HG03457 (cell line): ENCODE data around the gene NHLRC3.
"Not testable (repeated sequence)": the region's sequence is repeated elsewhere in the genome, so short reads cannot be mapped to it uniquely, and the experiment has no call there.

Experiments
- ATAC-seq: cut with Tn5 transposase; IDR thresholded peaks from one replicate; pipeline ENCODE4 v1.9.1; 2021; ENCODE audit warnings: moderate number of reproducible peaks; ENCODE audit not compliant: unreplicated experiment

NHLRC3 gene

GRCh38 chr13:39040206-39040605, 1.9 kb downstream of the NHLRC3 start:
- ATAC-seq = no peak

DNA sequence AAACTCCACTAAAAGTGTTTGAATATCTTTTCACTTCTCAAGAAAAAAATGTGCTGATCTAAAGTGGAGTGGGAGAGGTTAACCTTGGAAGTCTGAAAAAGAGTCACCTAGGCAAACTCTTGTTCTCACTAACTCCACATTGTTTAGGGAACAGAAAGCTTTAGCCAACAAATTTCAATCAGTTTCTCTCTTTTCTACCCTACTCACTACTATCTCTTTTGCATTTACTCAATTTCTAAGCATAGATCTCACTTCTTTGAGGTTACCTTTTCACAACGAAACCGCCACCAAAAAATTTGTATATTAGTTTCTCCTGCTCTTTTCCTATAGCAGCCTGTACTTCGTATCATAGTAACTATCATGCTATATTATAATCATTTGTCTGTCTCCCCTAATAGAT, 6.3 kb downstream of the NHLRC3 start:
- ATAC-seq = no peak

DNA sequence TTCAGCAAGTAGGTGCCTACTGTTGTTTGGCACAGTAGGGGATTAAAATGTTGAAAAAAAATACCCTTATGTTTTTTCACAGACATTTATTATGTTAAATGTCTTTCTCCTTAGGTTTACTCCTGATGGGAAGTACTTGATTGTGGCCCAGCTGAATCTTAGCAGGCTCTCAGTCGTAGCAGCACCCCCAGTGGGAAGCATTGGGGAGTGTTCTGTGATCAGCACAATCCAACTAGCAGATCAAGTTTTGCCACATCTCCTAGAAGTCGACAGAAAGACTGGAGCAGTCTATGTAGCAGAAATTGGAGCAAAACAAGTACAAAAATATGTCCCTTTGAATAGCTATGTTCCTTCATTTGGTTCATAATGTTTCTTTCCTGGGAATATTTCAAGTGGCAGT, 9.3 kb downstream of the NHLRC3 start:
- ATAC-seq = no peak

DNA sequence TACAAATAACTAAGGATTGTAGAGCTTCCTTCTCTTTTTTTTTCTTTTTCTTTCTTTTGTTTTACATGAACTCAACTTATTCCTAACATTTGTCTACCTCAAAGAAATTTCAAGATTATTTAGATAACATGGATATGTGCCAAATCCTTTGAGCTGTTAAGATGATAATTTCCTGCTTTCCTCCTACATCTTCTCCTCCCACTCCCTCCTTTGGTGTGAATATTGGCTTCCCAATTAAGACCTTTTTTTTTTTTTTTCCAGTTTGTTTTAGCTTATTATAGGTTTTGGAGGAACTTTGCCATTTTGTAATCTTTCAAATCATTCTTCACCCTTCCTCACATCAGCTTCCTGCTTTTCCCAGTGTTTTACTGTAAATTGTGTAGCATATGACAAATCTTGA, 10.6 kb downstream of the NHLRC3 start:
- no peak for ATAC-seq

- no peak for ATAC-seq
Measured at GRCh38 chr13:39049274-39049673, 11.0 kb downstream of the NHLRC3 start.

DNA sequence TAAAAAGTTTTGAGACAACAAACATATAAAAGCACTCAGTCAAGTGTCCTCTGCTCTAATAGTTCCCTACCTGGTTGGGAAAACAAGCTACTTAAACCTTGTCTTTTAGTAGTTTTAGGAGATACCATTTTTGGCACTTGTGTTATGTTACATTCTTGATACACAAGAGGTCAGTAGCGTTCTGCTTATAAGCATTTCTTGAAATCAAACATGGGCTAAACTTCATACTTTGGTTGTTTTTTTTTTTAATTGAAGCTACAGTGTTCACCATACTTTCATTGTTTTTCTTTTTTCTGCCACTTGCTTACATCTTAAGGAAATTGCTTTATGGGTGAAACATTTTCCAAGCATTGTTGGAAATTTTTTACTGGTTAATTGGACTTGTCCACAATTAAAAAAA, 12.9 kb downstream of the NHLRC3 start:
- no peak for ATAC-seq

GRCh38 chr13:39052944-39053343, 14.7 kb downstream of the NHLRC3 start:
- no peak for ATAC-seq

GRCh38 chr13:39054112-39054511, 15.9 kb downstream of the NHLRC3 start:
- ATAC-seq = no peak

DNA sequence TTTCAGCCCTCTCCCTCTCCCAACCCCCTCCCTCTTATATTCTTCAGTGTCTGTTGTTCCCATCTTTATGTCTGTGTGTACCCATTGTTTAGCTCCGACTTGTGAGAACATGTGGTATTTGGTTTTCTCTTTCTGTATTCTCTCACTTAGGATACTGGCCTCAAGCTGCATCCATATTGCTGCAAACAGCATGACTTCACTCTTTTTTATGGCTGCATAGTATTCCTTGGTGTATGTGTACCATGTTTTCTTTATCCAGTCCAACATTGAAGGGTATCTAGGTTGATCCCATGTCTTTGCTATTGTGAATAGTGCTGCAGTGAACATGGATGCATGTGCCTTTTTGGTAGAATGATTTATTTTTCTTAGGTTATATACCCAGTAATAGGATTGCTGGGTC, 17.8 kb downstream of the NHLRC3 start:
- no peak for ATAC-seq

DNA sequence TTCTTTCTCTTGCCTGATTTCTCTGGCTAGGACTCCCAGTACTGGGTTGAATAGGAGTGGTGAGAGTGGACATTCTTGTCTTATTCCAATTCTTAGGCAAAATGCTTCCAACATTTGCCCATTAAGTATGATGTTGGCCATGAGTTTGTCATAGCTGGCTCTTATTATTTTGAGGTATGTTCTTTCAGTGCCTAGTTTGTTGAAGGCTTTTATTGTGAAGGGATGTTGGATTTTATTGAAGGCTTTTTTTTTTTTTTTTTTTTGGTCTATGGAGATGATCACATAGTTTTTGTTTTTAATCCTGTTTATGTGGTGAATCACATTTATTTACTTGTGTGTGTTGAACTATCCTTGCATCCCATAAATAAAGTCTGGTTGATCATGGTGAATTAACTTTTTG, 19.8 kb downstream of the NHLRC3 start:
- no peak for ATAC-seq

DNA sequence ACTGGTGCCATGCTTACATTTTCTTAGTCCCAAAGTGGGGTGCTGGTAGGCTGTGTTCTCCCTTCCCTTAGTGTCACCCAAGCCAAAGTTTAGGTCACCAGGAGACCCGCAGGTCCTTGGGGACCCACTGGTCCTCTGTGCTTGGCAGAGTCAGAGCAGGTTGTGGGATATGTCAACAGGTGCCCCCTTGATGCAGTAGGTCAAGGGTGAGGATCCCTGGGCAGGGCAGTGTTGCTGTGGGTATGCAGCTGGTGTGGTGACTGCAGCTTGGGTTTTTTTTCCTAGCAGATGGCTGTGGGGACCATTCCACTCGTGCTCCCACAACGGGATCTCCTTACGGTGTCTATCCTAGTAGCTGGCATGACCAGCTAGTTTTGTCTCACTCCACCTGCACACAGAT, 23.7 kb downstream of the NHLRC3 start:
- ATAC-seq = no peak

GRCh38 chr13:39072842-39073241, 34.6 kb downstream of the NHLRC3 start:
- ATAC-seq = no peak

DNA sequence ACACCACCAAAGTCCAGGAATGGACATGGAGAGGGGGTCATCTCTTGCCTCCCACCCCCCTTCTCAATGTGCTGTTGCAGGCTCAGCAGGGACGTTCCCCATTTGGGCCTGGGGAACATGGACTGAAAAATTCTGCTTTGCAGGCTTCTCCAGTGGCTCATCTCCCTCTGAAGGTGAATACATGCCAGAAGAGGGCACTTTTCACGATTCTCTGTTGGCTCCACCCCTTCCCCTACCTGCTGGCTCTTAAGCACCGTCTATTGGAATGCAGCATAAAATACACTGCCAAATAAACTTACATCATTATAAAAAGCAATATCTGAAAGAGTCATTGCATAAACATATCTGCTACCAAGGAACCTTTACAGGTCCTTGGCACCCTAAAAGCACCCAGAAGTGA, 35.7 kb downstream of the NHLRC3 start:
- no peak for ATAC-seq

- not testable (repeated sequence) for ATAC-seq
Measured at GRCh38 chr13:39086251-39086945, 48.1 kb downstream of the NHLRC3 start.

DNA sequence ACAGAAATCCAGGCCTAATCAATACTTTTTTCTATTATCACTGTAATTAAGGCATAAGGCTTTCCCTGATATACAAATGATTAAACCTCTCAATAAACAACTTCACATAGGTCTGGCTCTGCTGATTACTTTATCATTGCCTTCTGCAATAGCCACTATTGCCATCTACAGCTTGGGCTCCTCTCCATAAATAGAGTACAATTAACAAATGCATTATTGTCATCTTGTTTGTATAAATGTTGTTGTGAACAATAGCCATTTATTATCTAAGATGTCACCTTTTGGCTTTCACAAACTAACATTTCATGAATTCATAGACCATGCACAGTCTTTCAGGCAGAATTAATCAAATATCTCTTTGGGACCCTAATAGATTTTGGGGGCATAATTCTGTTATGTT, 53.3 kb downstream of the NHLRC3 start:
- no peak for ATAC-seq

DNA sequence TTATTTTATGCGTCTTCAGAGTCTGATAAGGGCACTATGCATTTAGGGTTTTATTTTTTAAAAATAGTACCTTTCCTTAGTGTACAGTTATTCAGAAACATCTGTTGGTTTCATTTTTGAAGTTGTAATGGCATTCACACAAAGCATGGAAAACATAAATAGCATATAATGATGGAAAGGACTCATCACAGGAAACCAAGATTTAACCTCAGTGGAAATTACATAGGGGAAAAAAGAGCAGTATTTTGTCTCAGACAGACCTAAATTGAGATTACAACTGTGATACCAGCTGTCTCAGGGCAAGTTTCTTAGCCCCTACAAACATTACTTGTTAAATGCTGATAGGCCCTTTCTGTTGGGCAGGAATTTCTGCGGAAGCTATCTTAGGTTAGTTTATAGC, 57.2 kb downstream of the NHLRC3 start:
- ATAC-seq = no peak

GRCh38 chr13:39099231-39099630, 61.0 kb downstream of the NHLRC3 start:
- ATAC-seq = no peak
